ENCODE data around the gene PTGFRN. TPM values are rescaled to one million over a fixed set of nuclear protein-coding genes. Genes with fewer than 3 reads are reported as not detected.

Gene PTGFRN
- total and polyA plus RNA-seq, 2 experiments from 2014 or later = 17.4 to 32.7 TPM

DNA sequence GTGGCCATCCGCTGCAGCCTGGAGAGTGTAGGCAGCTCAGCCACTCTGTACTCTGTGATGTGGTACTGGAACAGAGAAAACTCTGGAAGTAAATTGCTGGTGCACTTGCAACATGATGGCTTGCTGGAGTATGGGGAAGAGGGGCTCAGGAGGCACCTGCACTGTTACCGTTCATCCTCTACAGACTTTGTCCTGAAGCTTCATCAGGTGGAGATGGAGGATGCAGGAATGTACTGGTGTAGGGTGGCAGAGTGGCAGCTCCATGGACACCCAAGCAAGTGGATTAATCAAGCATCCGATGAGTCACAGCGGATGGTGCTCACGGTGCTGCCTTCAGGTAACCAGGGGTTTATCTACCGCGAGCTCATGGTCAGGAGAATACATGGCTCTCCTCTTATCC, 115.9 kb downstream of the PTGFRN start (continued):
- TF ChIP-seq, protein P1, sequence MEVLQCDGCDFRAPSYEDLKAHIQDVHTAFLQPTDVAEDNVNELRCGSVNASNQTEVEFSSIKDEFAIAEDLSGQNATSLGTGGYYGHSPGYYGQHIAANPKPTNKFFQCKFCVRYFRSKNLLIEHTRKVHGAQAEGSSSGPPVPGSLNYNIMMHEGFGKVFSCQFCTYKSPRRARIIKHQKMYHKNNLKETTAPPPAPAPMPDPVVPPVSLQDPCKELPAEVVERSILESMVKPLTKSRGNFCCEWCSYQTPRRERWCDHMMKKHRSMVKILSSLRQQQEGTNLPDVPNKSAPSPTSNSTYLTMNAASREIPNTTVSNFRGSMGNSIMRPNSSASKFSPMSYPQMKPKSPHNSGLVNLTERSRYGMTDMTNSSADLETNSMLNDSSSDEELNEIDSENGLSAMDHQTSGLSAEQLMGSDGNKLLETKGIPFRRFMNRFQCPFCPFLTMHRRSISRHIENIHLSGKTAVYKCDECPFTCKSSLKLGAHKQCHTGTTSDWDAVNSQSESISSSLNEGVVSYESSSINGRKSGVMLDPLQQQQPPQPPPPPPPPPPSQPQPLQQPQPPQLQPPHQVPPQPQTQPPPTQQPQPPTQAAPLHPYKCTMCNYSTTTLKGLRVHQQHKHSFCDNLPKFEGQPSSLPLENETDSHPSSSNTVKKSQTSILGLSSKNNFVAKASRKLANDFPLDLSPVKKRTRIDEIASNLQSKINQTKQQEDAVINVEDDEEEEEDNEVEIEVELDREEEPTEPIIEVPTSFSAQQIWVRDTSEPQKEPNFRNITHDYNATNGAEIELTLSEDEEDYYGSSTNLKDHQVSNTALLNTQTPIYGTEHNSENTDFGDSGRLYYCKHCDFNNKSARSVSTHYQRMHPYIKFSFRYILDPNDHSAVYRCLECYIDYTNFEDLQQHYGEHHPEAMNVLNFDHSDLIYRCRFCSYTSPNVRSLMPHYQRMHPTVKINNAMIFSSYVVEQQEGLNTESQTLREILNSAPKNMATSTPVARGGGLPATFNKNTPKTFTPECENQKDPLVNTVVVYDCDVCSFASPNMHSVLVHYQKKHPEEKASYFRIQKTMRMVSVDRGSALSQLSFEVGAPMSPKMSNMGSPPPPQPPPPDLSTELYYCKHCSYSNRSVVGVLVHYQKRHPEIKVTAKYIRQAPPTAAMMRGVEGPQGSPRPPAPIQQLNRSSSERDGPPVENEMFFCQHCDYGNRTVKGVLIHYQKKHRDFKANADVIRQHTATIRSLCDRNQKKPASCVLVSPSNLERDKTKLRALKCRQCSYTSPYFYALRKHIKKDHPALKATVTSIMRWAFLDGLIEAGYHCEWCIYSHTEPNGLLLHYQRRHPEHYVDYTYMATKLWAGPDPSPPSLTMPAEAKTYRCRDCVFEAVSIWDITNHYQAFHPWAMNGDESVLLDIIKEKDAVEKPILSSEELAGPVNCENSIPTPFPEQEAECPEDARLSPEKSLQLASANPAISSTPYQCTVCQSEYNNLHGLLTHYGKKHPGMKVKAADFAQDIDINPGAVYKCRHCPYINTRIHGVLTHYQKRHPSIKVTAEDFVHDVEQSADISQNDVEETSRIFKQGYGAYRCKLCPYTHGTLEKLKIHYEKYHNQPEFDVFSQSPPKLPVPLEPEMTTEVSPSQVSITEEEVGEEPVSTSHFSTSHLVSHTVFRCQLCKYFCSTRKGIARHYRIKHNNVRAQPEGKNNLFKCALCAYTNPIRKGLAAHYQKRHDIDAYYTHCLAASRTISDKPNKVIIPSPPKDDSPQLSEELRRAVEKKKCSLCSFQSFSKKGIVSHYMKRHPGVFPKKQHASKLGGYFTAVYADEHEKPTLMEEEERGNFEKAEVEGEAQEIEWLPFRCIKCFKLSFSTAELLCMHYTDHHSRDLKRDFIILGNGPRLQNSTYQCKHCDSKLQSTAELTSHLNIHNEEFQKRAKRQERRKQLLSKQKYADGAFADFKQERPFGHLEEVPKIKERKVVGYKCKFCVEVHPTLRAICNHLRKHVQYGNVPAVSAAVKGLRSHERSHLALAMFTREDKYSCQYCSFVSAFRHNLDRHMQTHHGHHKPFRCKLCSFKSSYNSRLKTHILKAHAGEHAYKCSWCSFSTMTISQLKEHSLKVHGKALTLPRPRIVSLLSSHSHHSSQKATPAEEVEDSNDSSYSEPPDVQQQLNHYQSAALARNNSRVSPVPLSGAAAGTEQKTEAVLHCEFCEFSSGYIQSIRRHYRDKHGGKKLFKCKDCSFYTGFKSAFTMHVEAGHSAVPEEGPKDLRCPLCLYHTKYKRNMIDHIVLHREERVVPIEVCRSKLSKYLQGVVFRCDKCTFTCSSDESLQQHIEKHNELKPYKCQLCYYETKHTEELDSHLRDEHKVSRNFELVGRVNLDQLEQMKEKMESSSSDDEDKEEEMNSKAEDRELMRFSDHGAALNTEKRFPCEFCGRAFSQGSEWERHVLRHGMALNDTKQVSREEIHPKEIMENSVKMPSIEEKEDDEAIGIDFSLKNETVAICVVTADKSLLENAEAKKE (CRISPR knock-in tag; IDR thresholded peaks at IDR 0.05) = no peak
- TF ChIP-seq EZH2 (IDR thresholded peaks at IDR 0.05; ENCODE audit: low read depth, unreplicated experiment) (no peak), ZNF331 (CRISPR knock-in tag; IDR thresholded peaks at IDR 0.05; ENCODE audit: low read depth) (no peak), NANOG (IDR thresholded peaks at IDR 0.05; ENCODE audit: borderline replicate concordance) (no peak)
- TF ChIP-seq, protein P2, sequence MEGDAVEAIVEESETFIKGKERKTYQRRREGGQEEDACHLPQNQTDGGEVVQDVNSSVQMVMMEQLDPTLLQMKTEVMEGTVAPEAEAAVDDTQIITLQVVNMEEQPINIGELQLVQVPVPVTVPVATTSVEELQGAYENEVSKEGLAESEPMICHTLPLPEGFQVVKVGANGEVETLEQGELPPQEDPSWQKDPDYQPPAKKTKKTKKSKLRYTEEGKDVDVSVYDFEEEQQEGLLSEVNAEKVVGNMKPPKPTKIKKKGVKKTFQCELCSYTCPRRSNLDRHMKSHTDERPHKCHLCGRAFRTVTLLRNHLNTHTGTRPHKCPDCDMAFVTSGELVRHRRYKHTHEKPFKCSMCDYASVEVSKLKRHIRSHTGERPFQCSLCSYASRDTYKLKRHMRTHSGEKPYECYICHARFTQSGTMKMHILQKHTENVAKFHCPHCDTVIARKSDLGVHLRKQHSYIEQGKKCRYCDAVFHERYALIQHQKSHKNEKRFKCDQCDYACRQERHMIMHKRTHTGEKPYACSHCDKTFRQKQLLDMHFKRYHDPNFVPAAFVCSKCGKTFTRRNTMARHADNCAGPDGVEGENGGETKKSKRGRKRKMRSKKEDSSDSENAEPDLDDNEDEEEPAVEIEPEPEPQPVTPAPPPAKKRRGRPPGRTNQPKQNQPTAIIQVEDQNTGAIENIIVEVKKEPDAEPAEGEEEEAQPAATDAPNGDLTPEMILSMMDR (conservative IDR thresholded peaks at IDR 0.05; ENCODE audit: low read depth in 2 of 2) = no peak

DNA sequence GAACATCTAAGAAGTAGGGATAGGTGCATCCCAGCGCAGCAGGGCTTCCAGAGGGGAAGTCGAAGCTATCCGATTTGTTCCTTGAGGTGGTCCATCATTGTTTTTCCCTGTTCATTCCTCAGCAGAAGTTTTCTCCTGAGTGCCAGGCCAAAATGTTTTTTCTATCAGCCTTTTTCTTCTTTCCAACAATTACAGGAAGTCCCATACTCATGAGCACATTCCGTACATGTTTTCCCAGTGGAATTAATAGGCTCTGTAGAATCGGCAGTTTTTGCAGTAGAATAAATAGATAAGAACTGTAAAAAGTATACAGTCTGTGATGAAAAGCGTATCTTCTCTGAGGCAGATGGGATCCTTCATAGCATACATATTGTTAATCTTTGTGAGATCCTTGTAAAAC, 116.6 kb downstream of the PTGFRN start:
- 0 out of 2 replicates have a peak, but pooled peaks cover 3% of the 10 kb centered on the region for H3K9me2 ChIP-seq (ENCODE audit: insufficient read depth)
- H4K20me1 ChIP-seq (replicated peaks; ENCODE audit: insufficient read depth) = no peaks in the 10 kb centered on the region
- Mint-ChIP-seq H3K4me3 (no peak overlapping the region), H3K27ac (no peak overlapping the region), H3K9me3 (no peaks in the 10 kb centered on the region), H3K36me3 (ENCODE audit: low read depth) (no peaks in the 10 kb centered on the region), H3K27me3 (ENCODE audit: insufficient read depth, low read depth, poor library complexity) (no peaks in the 10 kb centered on the region), H3K4me1 (no peaks in the 10 kb centered on the region)
- DNase-seq (ENCODE audit: low spot score) (no peak), ATAC-seq (no peak)
- no peaks in the 10 kb centered on the region for H3K36me3 ChIP-seq (ENCODE audit: insufficient read depth)
- H3F3A ChIP-seq (replicated peaks; ENCODE audit: low read depth) = no peaks in the 10 kb centered on the region
- H3K4me3 ChIP-seq = no peak overlapping the region
- no peaks in the 10 kb centered on the region for H3K4me1 ChIP-seq (ENCODE audit: insufficient read depth)
- H3K79me2 ChIP-seq (replicated peaks; ENCODE audit: insufficient read depth) = no peaks in the 10 kb centered on the region
- H3K27ac ChIP-seq (ENCODE audit: low read depth) = no peak overlapping the region
- no peak overlapping the region for H3K4me2 ChIP-seq
- H2AFZ ChIP-seq = no peak overlapping the region
- no peak for TF ChIP-seq ZNF114 (CRISPR knock-in tag; IDR thresholded peaks at IDR 0.05)
- TF ChIP-seq EZH2 (IDR thresholded peaks at IDR 0.05; ENCODE audit: low read depth, unreplicated experiment) = no peak
- TF ChIP-seq, protein P3, sequence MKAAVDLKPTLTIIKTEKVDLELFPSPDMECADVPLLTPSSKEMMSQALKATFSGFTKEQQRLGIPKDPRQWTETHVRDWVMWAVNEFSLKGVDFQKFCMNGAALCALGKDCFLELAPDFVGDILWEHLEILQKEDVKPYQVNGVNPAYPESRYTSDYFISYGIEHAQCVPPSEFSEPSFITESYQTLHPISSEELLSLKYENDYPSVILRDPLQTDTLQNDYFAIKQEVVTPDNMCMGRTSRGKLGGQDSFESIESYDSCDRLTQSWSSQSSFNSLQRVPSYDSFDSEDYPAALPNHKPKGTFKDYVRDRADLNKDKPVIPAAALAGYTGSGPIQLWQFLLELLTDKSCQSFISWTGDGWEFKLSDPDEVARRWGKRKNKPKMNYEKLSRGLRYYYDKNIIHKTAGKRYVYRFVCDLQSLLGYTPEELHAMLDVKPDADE (IDR thresholded peaks at IDR 0.05) = no peak
- no peak for TF ChIP-seq CREB1 (CRISPR knock-in tag; IDR thresholded peaks at IDR 0.05; ENCODE audit: low read depth)
- no peak for TF ChIP-seq POLR2AphosphoS5 (IDR thresholded peaks at IDR 0.05; ENCODE audit: low read depth)
- no peak for TF ChIP-seq STAT1 (IDR thresholded peaks at IDR 0.05; ENCODE audit: unreplicated experiment)
- no peaks in the 10 kb centered on the region for H3K27me3 ChIP-seq (ENCODE audit: insufficient read depth)
